DND-41 (cell line): Measurements from ENCODE around the gene TFE3.

Source experiments
- ATAC-seq: fragments of 200-7000 bp; cut with Tn5 transposase; 3 replicates; pipeline ENCODE4 v1.9.1; 2021; ENCODE audit warnings: low read depth; ENCODE audit not compliant: insufficient read depth
- DNase-seq: peaks from one replicate; pipeline ENCODE4 v3.0.0-alpha.2; 2020
- H2AFZ ChIP-seq: 2 replicates; pipeline ENCODE4 v1.6.0; 2012; ENCODE audit warnings: low read depth, low read length
- H3K27ac ChIP-seq: 2 replicates; pipeline ENCODE4 v1.5.1; 2012; ENCODE audit warnings: low read length, inconsistent platforms
- H3K27me3 ChIP-seq: fragments of 200-600 bp; sonication (generic); 2 replicates; pipeline ENCODE4 v1.6.0; 2012; ENCODE audit warnings: low read length, mild to moderate bottlenecking, inconsistent platforms; ENCODE audit not compliant: insufficient read depth, poor library complexity
- H3K36me3 ChIP-seq: 2 replicates; pipeline ENCODE4 v1.5.1; 2012; ENCODE audit warnings: low read length, inconsistent platforms; ENCODE audit not compliant: insufficient read depth
- H3K4me1 ChIP-seq: 2 replicates; pipeline ENCODE4 v1.5.1; 2012; ENCODE audit warnings: mild to moderate bottlenecking, low read length; ENCODE audit not compliant: insufficient read depth
- H3K4me2 ChIP-seq: 2 replicates; pipeline ENCODE4 v1.6.0; 2012; ENCODE audit warnings: mild to moderate bottlenecking, moderate library complexity, low read length, inconsistent platforms; ENCODE audit not compliant: insufficient read depth
- H3K4me3 ChIP-seq, 2 experiments: fragments of 200-600 bp in 1 of 2; shearing (Covaris generic) in 1 of 2; 2 replicates each; pipeline ENCODE4 v1.5.1; 2012 to 2016; ENCODE audit warnings: inconsistent platforms in 2 of 2, low read length in 2 of 2, mild to moderate bottlenecking in 2 of 2, low read depth in 1 of 2, moderate library complexity in 1 of 2
- H3K79me2 ChIP-seq: 2 replicates; pipeline ENCODE4 v1.6.0; 2012; ENCODE audit warnings: low read length, inconsistent platforms; ENCODE audit not compliant: insufficient read depth
- H3K9ac ChIP-seq: 2 replicates; pipeline ENCODE4 v1.6.0; 2012; ENCODE audit warnings: low read depth, mild to moderate bottlenecking, inconsistent platforms, low read length, moderate library complexity
- H3K9me3 ChIP-seq: 2 replicates; pipeline ENCODE4 v1.5.1; 2012; ENCODE audit warnings: low read length, moderate library complexity, mild to moderate bottlenecking, inconsistent platforms; ENCODE audit not compliant: insufficient read depth, severe bottlenecking
- H4K20me1 ChIP-seq: 2 replicates; pipeline ENCODE4 v1.6.0; 2012; ENCODE audit warnings: low read length; ENCODE audit not compliant: insufficient read depth
- EZH2 ChIP-seq: IDR thresholded peaks from 3 replicates; pipeline ENCODE4 v1.6.1; 2012; ENCODE audit warnings: borderline replicate concordance, low read depth, mild to moderate bottlenecking, moderate library complexity, low read length, inconsistent platforms; ENCODE audit not compliant: severe bottlenecking
- TF ChIP-seq, protein P1 (sequence below): IDR thresholded peaks from 2 replicates; pipeline ENCODE4 v1.5.1; 2012; ENCODE audit warnings: borderline replicate concordance, low read length, moderate library complexity, mild to moderate bottlenecking; ENCODE audit not compliant: poor library complexity, severe bottlenecking; ENCODE audit errors: extremely low read depth

TFE3 gene

DNA sequence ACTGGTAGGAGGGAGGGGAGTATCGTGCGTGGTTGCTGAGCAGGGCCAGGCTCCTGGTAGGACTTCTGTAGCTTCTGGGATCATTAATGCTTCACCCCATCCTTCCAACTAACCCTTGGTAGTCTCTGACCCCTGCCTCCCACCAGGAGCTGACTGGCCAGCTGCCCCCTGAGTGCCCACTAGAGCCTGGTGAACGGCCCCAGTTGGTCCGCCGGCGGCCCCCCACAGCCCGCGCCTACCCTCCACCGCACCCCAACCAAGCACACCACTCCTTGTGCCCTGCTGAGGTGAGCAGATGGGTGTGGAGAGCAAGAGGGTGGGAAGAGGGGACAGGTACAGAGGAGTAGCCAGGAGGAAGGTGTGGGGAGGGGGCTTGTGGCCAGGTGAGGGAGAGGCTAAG lies 20.6 kb upstream of the TFE3 start:
- Histone ChIP-seq H3K4me1 (no peaks in the 10 kb centered on the region), H3K9me3 (no peaks in the 10 kb centered on the region), H3K36me3 (peaks cover 27% of the 10 kb centered on the region), H4K20me1 (no peaks in the 10 kb centered on the region; the same call in 1 of the 2 replicates), H3K27ac (no peak overlapping the region), H3K4me2 (no peak overlapping the region), H2AFZ (no peak overlapping the region), H3K9ac (no peak overlapping the region), H3K79me2 (peaks cover 2% of the 10 kb centered on the region), H3K27me3 (no peaks in the 10 kb centered on the region), H3K4me3 (no peak overlapping the region)
- TF ChIP-seq, protein P1, sequence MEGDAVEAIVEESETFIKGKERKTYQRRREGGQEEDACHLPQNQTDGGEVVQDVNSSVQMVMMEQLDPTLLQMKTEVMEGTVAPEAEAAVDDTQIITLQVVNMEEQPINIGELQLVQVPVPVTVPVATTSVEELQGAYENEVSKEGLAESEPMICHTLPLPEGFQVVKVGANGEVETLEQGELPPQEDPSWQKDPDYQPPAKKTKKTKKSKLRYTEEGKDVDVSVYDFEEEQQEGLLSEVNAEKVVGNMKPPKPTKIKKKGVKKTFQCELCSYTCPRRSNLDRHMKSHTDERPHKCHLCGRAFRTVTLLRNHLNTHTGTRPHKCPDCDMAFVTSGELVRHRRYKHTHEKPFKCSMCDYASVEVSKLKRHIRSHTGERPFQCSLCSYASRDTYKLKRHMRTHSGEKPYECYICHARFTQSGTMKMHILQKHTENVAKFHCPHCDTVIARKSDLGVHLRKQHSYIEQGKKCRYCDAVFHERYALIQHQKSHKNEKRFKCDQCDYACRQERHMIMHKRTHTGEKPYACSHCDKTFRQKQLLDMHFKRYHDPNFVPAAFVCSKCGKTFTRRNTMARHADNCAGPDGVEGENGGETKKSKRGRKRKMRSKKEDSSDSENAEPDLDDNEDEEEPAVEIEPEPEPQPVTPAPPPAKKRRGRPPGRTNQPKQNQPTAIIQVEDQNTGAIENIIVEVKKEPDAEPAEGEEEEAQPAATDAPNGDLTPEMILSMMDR = no peak
- TF ChIP-seq EZH2 = no peak
- ATAC-seq (no peak), DNase-seq (no peak)

DNA sequence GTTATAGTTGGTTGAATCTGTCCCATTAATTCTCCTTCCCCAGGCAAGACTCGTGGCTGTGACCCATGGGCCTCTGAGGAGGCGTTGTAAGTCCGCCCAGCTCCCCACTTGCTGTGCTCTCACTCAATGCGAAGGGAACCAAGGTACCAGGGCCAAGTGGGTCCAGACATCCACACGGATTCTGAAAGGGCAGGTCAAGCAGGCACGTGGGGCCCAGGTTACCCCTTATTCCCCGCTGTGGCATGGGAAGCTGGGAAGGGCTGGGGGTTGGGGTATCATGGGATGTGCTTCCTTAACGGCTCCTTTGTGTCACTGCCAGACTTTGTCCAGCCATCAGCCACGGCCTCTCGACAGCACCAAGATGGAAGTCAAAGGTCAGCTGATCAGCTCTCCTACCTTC lies 18.8 kb upstream of the TFE3 start:
- H3K36me3 ChIP-seq = peaks cover 21% of the 10 kb centered on the region
- H3K27ac ChIP-seq = no peak overlapping the region
- H4K20me1 ChIP-seq = no peaks in the 10 kb centered on the region; the same call in 1 of the 2 replicates
- no peak overlapping the region for H3K4me2 ChIP-seq
- peaks cover 18% of the 10 kb centered on the region for H3K79me2 ChIP-seq
- no peak for DNase-seq
- no peak overlapping the region for H2AFZ ChIP-seq
- H3K4me3 ChIP-seq = no peak overlapping the region
- no peak for ATAC-seq
- no peaks in the 10 kb centered on the region for H3K4me1 ChIP-seq
- H3K9me3 ChIP-seq = no peaks in the 10 kb centered on the region
- no peaks in the 10 kb centered on the region for H3K27me3 ChIP-seq
- H3K9ac ChIP-seq = no peak overlapping the region
- no peak for TF ChIP-seq EZH2
- TF ChIP-seq, protein P1 = no peak

DNA sequence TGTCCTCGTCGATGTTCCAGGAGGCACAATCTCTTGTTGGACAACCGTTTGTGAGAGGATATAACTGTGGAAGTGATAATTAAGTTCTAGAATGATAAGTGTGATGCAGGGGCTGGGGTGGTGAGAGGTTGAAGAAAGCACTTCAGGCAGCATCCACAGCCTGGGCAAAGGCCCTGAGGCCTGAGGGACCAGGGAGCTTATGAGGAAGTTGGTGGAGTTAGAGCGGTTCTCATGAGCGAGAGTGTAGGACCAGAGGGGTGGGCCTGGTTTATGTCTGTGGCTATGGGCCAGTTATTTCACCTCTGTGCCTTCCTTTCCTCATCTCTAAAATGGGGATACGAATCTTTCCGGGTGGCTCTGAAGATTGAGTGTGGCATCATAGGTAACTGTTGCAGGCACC lies 18.3 kb upstream of the TFE3 start:
- ATAC-seq = no peak
- TF ChIP-seq, protein P1 = no peak
- no peak for TF ChIP-seq EZH2

DNA sequence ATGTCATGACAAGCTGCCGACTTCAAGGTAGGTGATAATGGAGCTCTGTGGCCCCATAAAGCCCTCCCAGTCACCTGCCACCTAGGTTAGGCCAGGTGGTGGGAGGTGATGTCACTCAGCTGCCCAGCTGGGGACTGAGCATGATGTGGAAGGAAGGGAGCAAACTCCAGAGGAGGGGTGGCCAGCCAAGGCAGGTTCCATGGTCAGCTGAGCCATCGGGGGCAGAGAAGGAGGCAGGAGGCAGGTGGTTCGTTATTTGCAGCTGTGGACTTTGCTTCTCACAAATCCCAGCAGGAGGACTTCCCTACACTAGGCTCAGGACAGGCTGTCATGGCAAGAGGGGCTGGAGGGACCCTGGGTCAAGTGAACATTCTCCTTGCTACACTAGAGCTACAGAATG lies 17.8 kb upstream of the TFE3 start:
- no peak overlapping the region for H3K9ac ChIP-seq
- DNase-seq (no peak), ATAC-seq (no peak)
- no peaks in the 10 kb centered on the region; the same call in 1 of the 2 replicates for H4K20me1 ChIP-seq
- peaks cover under 1% of the 10 kb centered on the region; the same call in 1 of the 2 replicates for H3K4me1 ChIP-seq
- H2AFZ ChIP-seq = no peak overlapping the region
- TF ChIP-seq, protein P1 = no peak
- TF ChIP-seq EZH2 = no peak
- H3K36me3 ChIP-seq = peaks cover 21% of the 10 kb centered on the region
- H3K27ac ChIP-seq = no peak overlapping the region
- no peaks in the 10 kb centered on the region for H3K9me3 ChIP-seq
- H3K27me3 ChIP-seq = no peaks in the 10 kb centered on the region
- H3K79me2 ChIP-seq = peaks cover 25% of the 10 kb centered on the region
- H3K4me3 ChIP-seq = no peak overlapping the region
- no peak overlapping the region for H3K4me2 ChIP-seq

More for the DNA sequence above, 18.3 kb upstream of the TFE3 start:
- Histone ChIP-seq H3K27me3 (no peaks in the 10 kb centered on the region), H3K4me2 (no peak overlapping the region), H3K4me3 (no peak overlapping the region), H2AFZ (no peak overlapping the region), H3K79me2 (peaks cover 23% of the 10 kb centered on the region), H3K36me3 (peaks cover 21% of the 10 kb centered on the region), H3K27ac (no peak overlapping the region), H4K20me1 (no peaks in the 10 kb centered on the region; the same call in 1 of the 2 replicates), H3K9me3 (no peaks in the 10 kb centered on the region), H3K4me1 (no peaks in the 10 kb centered on the region), H3K9ac (no peak overlapping the region)
- no peak for DNase-seq
